GM12878 (cell line): Measurements from ENCODE around the gene RNF223. TPM values are rescaled to one million over a fixed set of nuclear protein-coding genes. Genes with fewer than 3 reads are reported as not detected.

Experiments
- ATAC-seq: fragments of 200-7000 bp; cut with Tn5 transposase; 3 replicates; pipeline ENCODE4 v1.9.1; 2020; ENCODE audit warnings: mild to moderate bottlenecking, moderate library complexity
- BruUV-seq: library from RNA; stranded (reverse); fragments of 400-500 nt; replicated peaks from 2 replicates; lab custom pipeline; 2021; lab: Mats Ljungman, UMichigan
- CTCF ChIA-PET: fragments of 300-600 bp; sonication (Branson Sonifier 250); formaldehyde crosslinking; extraction: SDS; loops from one replicate; lab custom pipeline; 2021; ENCODE audit warnings: inconsistent platforms; lab: Yijun Ruan, JAX
- POLR2A ChIA-PET: fragments of 350-600 bp; formaldehyde crosslinking; extraction: SDS; loops from one replicate; lab custom pipeline; 2021; ENCODE audit warnings: inconsistent platforms; lab: Charles Lee
- RAD21 ChIA-PET: fragments of 300-600 bp; sonication (Branson Sonifier 250); formaldehyde crosslinking; loops from one replicate; lab custom pipeline; 2023; ENCODE audit warnings: antibody characterized with exemption; ENCODE audit not compliant: unreplicated experiment; lab: Charles Lee
- SMC1A ChIA-PET: fragments of 300-600 bp; sonication (Branson Sonifier 250); formaldehyde crosslinking; loops from one replicate; lab custom pipeline; 2023; ENCODE audit not compliant: unreplicated experiment, uncharacterized antibody; lab: Charles Lee
- DNase-seq: peaks from one replicate; pipeline ENCODE4 v3.0.0-alpha.2; 2011; ENCODE audit warnings: low read depth, low spot score
- FAIRE-seq: peaks from 3 replicates; lab custom pipeline; 2011; peaks lifted over from hg19 to GRCh38; lab: Jason Lieb, UNC
- H2AFZ ChIP-seq: 2 replicates; pipeline ENCODE4 v1.6.0; 2011; ENCODE audit warnings: low read depth, low read length, control low read depth; ENCODE audit not compliant: control insufficient read depth
- H3K27ac ChIP-seq: 2 replicates; pipeline ENCODE4 v1.5.1; 2011; ENCODE audit warnings: control low read depth; ENCODE audit not compliant: control insufficient read depth, insufficient read depth
- H3K27me3 ChIP-seq, 2 experiments: replicated peaks in 1 of 2; 2 replicates each; pipeline versions ENCODE4 v1.6.0 to v1.6.1; 2011; ENCODE audit warnings: low read length in 1 of 2; ENCODE audit not compliant: control insufficient read depth in 2 of 2, insufficient read depth in 2 of 2
- H3K36me3 ChIP-seq, 2 experiments: 2 replicates each; pipeline ENCODE4 v1.5.1; 2011; ENCODE audit warnings: low read length in 1 of 2; ENCODE audit not compliant: control insufficient read depth in 2 of 2, insufficient read depth in 2 of 2
- H3K4me1 ChIP-seq: 2 replicates; pipeline ENCODE4 v1.6.1; 2011; ENCODE audit warnings: mild to moderate bottlenecking, low read length, moderate library complexity, mixed read lengths; ENCODE audit not compliant: control insufficient read depth, insufficient read depth
- H3K4me2 ChIP-seq: 2 replicates; pipeline ENCODE4 v1.6.0; 2011; ENCODE audit warnings: control low read depth; ENCODE audit not compliant: control insufficient read depth, insufficient read depth
- H3K4me3 ChIP-seq: fragments of 200-600 bp; sonication (generic); 2 replicates; pipeline ENCODE4 v1.5.1; 2016
- H3K79me2 ChIP-seq: 2 replicates; pipeline ENCODE4 v1.6.0; 2011; ENCODE audit warnings: low read length; ENCODE audit not compliant: control insufficient read depth, insufficient read depth
- H3K9ac ChIP-seq: 2 replicates; pipeline ENCODE4 v1.8.0; 2011; ENCODE audit warnings: low read length, control low read depth, mixed read lengths; ENCODE audit not compliant: control insufficient read depth, insufficient read depth
- H3K9me3 ChIP-seq: replicated peaks from 3 replicates; pipeline ENCODE4 v1.5.1; 2011; ENCODE audit warnings: mild to moderate bottlenecking, low read length; ENCODE audit not compliant: control insufficient read depth, insufficient read depth
- H4K20me1 ChIP-seq: 2 replicates; pipeline ENCODE4 v1.6.0; 2011; ENCODE audit not compliant: control insufficient read depth, insufficient read depth
- CHD4 ChIP-seq: fragments of 200-600 bp; sonication (generic); IDR thresholded peaks from 2 replicates; pipeline ENCODE4 v1.6.1; 2016; ENCODE audit warnings: mild to moderate bottlenecking
- CREM ChIP-seq: IDR thresholded peaks from 2 replicates; pipeline ENCODE4 v1.6.1; 2014; ENCODE audit warnings: antibody characterized with exemption, low read depth
- IKZF2 ChIP-seq, 2 experiments: fragments of 450-650 bp; IDR thresholded peaks; 2 replicates each; pipeline ENCODE4 v1.6.1; 2017; ENCODE audit warnings: mild to moderate bottlenecking in 2 of 2, moderate library complexity in 2 of 2
- NFIC ChIP-seq: IDR thresholded peaks from 2 replicates; pipeline ENCODE4 v1.6.1; 2012; ENCODE audit warnings: low read depth, mild to moderate bottlenecking, inconsistent platforms, low read length, moderate library complexity
- PAX5 ChIP-seq: IDR thresholded peaks from 2 replicates; pipeline ENCODE4 v1.6.1; 2011; ENCODE audit warnings: low read depth, low read length, borderline replicate concordance
- RELA ChIP-seq: fragments of 450-650 bp; IDR thresholded peaks from 2 replicates; pipeline ENCODE4 v1.8.0; 2014; ENCODE audit warnings: borderline replicate concordance; ENCODE audit not compliant: partially characterized antibody
- TCF12 ChIP-seq: IDR thresholded peaks from 2 replicates; pipeline ENCODE4 v1.6.1; 2011; ENCODE audit warnings: low read depth, mild to moderate bottlenecking, low read length
- WGBS: methylation state at CpG from one replicate; pipeline ENCODE4 v1.1.6; 2016; ENCODE audit warnings: low lambda C conversion rate; ENCODE audit not compliant: insufficient replicate concordance, insufficient coverage; ENCODE audit errors: missing lambda C conversion rate; 5-methylcytosine and 5-hydroxymethylcytosine counted together
- in situ Hi-C: fragments of 300-500 bp; cut with MboI; formaldehyde crosslinking; loops from 9 replicates; pipeline ENCODE4 v1.14.3; 2018; ENCODE audit warnings: mixed read lengths
- intact Hi-C: fragments of 100-400 bp; cut with micrococcal nuclease; formaldehyde crosslinking; loops from one replicate; pipeline ENCODE4 v1.14.2; 2022; ENCODE audit not compliant: unreplicated experiment
- polyA plus RNA-seq, 11 experiments: library from polyadenylated mRNA; depleted of rRNA in 4 of 11; unstranded in 6 of 11; stranded (reverse) in 5 of 11; fragments of >200 nt; fragmentation: Nextera tagmentation in 4 of 11; fragmentation: Illumina TruSeq in 1 of 11; extraction: Ambion mirVana in 4 of 11; extraction: Trizol in 1 of 11; gene quantifications; 1 replicate in 1 of 11; 2 replicates in 10 of 11; pipeline versions ENCODE4 v1.2.1 to v1.2.3, GENCODE V29; 2011 to 2016; ENCODE audit warnings: inconsistent platforms in 2 of 11, missing spikeins in 2 of 11, low read depth in 1 of 11
- total RNA-seq, 4 experiments: library from RNA; depleted of rRNA in 3 of 4; stranded (reverse); fragments of >200 nt in 3 of 4; fragmentation: Illumina TruSeq in 1 of 4; extraction: Trizol in 1 of 4; gene quantifications; 2 replicates each; pipeline versions ENCODE4 v1.2.1 to v1.2.3, GENCODE V29; 2013 to 2021
- TF ChIP-seq, protein P1 (sequence below): fragments of 450-650 bp; IDR thresholded peaks from 2 replicates; pipeline ENCODE4 v1.6.1; 2016; ENCODE audit warnings: mild to moderate bottlenecking
- TF ChIP-seq, protein P2 (sequence below): fragments of 450-650 bp; IDR thresholded peaks from 2 replicates; pipeline ENCODE4 v1.6.1; 2017; ENCODE audit warnings: mild to moderate bottlenecking
- TF ChIP-seq, protein P3 (sequence below): IDR thresholded peaks from 2 replicates; pipeline ENCODE4 v1.6.1; 2012; ENCODE audit warnings: mild to moderate bottlenecking, low read depth, low read length
- TF ChIP-seq, protein P4 (sequence below): fragments of 450-650 bp; IDR thresholded peaks from 2 replicates; pipeline ENCODE4 v1.6.1; 2018; ENCODE audit warnings: borderline replicate concordance, mild to moderate bottlenecking; ENCODE audit not compliant: partially characterized antibody

RNF223 gene
- total and polyA plus RNA-seq, 10 of the 15 experiments (the other 5 are each of a cell fraction or from before 2014, with no cell fraction given) = 0.06 TPM; not detected in 9

DNA sequence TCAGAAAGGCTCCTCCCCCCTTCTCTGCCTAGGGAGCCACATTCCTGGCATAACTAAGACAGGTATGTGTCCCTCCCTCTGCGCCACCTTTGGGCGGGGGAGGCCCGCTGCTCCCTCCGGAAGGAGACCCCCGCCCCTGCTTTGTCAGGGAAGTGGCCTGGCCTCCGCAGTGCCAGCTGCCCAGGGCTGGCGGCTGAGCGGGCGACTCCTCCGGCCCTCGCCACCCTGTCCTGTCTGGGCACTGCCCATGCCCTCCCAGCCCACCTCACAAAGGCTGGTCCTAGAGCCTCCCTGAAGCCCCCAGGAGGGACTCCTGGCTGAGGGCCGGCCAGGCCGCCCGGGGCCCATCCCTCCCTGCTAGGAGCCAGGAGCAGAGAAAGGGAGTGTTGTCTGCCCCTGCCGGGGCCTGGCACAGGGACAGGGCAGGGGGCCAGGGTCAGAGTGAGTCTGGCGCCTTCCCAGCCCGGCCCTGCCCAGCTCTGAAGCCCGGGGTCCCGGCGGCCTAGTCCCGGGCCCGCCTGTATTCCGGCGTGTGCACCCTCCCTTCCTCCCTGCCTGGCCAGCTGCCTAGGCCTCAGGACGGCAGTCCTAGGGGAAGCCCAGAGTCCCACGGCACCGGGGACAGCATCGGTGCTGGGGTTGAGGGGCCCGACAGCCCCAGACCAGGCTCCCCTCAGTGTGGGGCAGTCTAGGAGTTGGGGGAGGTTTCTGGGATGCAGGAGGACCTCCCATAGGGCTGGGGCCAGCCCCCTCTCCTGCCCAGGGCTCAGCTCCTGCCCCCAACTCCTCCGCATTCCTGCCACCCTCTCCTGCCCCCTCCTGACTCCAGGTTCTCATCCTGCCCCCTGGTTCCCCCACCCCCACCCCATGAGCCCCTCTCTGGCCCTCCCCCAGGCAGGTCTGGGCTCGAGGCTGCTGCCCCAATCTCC lies 49.1 kb downstream of the RNF223 start:
- intact Hi-C loops = no loop called here
- no peak overlapping the region for H3K9ac ChIP-seq
- no peak for FAIRE-seq
- peaks cover 2% of the 10 kb centered on the region; the same call in 1 of the 2 replicates for H3K79me2 ChIP-seq
- no peak overlapping the region for H3K27ac ChIP-seq
- DNase-seq = no peak
- ChIA-PET CTCF (interaction anchor here (0.8 to 2.5 kb wide), 4 partner anchors 8 to 41 kb away, joined by 3 to 10 read pairs (median 4); no protein-coding TSS in a partner anchor), POLR2A (interaction anchor here (0.6 kb wide), 1 partner anchor 39 kb away, joined by 4 read pairs; no protein-coding TSS in a partner anchor), RAD21 (no interaction called here), SMC1A (no interaction called here)
- H3K9me3 ChIP-seq = no peaks in the 10 kb centered on the region
- BruUV-seq = no TSS peak
- no peaks in the 10 kb centered on the region; a peak in 1 of 4 replicates for H3K36me3 ChIP-seq
- no peak overlapping the region for H2AFZ ChIP-seq
- H4K20me1 ChIP-seq = no peaks in the 10 kb centered on the region
- no peak for ATAC-seq
- H3K27me3 ChIP-seq = no peaks in the 10 kb centered on the region
- peaks cover 7% of the 10 kb centered on the region for H3K4me1 ChIP-seq
- in situ Hi-C loops = loop anchor here (5.0 kb wide), 1 partner anchor 37 kb away; no protein-coding TSS in a partner anchor
- H3K4me3 ChIP-seq = no peak overlapping the region
- H3K4me2 ChIP-seq = no peak overlapping the region
- WGBS = 65% methylated on average over 28 of the region's 31 CpGs
- TF ChIP-seq, protein P1, sequence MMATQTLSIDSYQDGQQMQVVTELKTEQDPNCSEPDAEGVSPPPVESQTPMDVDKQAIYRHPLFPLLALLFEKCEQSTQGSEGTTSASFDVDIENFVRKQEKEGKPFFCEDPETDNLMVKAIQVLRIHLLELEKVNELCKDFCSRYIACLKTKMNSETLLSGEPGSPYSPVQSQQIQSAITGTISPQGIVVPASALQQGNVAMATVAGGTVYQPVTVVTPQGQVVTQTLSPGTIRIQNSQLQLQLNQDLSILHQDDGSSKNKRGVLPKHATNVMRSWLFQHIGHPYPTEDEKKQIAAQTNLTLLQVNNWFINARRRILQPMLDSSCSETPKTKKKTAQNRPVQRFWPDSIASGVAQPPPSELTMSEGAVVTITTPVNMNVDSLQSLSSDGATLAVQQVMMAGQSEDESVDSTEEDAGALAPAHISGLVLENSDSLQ = no peak
- no peak for TF ChIP-seq CHD4
- TF ChIP-seq, protein P2, sequence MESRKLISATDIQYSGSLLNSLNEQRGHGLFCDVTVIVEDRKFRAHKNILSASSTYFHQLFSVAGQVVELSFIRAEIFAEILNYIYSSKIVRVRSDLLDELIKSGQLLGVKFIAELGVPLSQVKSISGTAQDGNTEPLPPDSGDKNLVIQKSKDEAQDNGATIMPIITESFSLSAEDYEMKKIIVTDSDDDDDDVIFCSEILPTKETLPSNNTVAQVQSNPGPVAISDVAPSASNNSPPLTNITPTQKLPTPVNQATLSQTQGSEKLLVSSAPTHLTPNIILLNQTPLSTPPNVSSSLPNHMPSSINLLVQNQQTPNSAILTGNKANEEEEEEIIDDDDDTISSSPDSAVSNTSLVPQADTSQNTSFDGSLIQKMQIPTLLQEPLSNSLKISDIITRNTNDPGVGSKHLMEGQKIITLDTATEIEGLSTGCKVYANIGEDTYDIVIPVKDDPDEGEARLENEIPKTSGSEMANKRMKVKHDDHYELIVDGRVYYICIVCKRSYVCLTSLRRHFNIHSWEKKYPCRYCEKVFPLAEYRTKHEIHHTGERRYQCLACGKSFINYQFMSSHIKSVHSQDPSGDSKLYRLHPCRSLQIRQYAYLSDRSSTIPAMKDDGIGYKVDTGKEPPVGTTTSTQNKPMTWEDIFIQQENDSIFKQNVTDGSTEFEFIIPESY = no peak
- TF ChIP-seq PAX5 = no peak
- TF ChIP-seq, protein P3, sequence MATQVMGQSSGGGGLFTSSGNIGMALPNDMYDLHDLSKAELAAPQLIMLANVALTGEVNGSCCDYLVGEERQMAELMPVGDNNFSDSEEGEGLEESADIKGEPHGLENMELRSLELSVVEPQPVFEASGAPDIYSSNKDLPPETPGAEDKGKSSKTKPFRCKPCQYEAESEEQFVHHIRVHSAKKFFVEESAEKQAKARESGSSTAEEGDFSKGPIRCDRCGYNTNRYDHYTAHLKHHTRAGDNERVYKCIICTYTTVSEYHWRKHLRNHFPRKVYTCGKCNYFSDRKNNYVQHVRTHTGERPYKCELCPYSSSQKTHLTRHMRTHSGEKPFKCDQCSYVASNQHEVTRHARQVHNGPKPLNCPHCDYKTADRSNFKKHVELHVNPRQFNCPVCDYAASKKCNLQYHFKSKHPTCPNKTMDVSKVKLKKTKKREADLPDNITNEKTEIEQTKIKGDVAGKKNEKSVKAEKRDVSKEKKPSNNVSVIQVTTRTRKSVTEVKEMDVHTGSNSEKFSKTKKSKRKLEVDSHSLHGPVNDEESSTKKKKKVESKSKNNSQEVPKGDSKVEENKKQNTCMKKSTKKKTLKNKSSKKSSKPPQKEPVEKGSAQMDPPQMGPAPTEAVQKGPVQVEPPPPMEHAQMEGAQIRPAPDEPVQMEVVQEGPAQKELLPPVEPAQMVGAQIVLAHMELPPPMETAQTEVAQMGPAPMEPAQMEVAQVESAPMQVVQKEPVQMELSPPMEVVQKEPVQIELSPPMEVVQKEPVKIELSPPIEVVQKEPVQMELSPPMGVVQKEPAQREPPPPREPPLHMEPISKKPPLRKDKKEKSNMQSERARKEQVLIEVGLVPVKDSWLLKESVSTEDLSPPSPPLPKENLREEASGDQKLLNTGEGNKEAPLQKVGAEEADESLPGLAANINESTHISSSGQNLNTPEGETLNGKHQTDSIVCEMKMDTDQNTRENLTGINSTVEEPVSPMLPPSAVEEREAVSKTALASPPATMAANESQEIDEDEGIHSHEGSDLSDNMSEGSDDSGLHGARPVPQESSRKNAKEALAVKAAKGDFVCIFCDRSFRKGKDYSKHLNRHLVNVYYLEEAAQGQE = no peak
- TF ChIP-seq, protein P4, sequence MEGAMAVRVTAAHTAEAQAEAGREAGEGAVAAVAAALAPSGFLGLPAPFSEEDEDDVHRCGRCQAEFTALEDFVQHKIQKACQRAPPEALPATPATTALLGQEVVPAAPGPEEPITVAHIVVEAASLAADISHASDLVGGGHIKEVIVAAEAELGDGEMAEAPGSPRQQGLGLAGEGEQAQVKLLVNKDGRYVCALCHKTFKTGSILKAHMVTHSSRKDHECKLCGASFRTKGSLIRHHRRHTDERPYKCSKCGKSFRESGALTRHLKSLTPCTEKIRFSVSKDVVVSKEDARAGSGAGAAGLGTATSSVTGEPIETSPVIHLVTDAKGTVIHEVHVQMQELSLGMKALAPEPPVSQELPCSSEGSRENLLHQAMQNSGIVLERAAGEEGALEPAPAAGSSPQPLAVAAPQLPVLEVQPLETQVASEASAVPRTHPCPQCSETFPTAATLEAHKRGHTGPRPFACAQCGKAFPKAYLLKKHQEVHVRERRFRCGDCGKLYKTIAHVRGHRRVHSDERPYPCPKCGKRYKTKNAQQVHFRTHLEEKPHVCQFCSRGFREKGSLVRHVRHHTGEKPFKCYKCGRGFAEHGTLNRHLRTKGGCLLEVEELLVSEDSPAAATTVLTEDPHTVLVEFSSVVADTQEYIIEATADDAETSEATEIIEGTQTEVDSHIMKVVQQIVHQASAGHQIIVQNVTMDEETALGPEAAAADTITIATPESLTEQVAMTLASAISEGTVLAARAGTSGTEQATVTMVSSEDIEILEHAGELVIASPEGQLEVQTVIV = no peak
- no peak for TF ChIP-seq NFIC
- TF ChIP-seq IKZF2 (IDR thresholded peaks at IDR 0.05) = no peak
- no peak for TF ChIP-seq CREM
- TF ChIP-seq RELA = no peak
- no peak for TF ChIP-seq TCF12
